Measurements from ENCODE around the gene USH2A.
A peak's percentile ranks its signal among the peaks of the same experiment; 100 is the strongest.

- TF ChIP-seq CTCF (conservative IDR thresholded peaks at IDR 0.05; ENCODE audit: low read depth, low read length) (peak; percentile 89), EZH2 (IDR thresholded peaks at IDR 0.05; ENCODE audit: borderline replicate concordance, low read depth, low read length, poor library complexity, severe bottlenecking) (no peak)
Observed at GRCh38 chr1:215710036-215710898, 713.0 kb downstream of the USH2A start.

Measured in A673 (cell line).